ENCODE data around the gene FAM20A. TPM values are rescaled to one million over a fixed set of nuclear protein-coding genes. Genes with fewer than 3 reads are reported as not detected.
"Not testable (repeated sequence)": the region's sequence is repeated elsewhere in the genome, so short reads cannot be mapped to it uniquely, and the experiment has no call there.

The FAM20A gene
- total RNA-seq, 2 experiments from 2014 or later = not detected

DNA sequence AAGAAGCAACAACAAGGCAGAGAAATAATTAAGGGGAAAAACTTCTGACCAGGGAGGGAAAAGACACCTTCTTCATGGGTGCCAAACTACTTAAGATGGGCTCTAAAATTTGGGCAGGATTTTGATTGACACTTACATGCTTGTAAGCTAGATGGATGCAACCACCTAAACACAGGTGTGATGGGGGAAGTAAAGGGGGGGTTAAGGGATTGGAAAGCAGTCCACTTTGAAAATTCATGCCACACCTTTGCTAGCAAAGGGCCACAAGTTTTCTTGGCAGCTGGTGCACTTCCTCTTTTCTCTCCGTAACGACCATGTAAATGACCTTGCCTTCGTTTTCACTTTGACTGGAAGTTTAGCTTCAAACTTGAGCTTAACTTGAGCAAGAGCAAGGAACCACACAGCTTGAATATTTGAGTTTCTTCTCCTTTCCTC lies 103.3 kb downstream of the FAM20A start:
- TF ChIP-seq, protein P1, sequence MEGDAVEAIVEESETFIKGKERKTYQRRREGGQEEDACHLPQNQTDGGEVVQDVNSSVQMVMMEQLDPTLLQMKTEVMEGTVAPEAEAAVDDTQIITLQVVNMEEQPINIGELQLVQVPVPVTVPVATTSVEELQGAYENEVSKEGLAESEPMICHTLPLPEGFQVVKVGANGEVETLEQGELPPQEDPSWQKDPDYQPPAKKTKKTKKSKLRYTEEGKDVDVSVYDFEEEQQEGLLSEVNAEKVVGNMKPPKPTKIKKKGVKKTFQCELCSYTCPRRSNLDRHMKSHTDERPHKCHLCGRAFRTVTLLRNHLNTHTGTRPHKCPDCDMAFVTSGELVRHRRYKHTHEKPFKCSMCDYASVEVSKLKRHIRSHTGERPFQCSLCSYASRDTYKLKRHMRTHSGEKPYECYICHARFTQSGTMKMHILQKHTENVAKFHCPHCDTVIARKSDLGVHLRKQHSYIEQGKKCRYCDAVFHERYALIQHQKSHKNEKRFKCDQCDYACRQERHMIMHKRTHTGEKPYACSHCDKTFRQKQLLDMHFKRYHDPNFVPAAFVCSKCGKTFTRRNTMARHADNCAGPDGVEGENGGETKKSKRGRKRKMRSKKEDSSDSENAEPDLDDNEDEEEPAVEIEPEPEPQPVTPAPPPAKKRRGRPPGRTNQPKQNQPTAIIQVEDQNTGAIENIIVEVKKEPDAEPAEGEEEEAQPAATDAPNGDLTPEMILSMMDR (IDR thresholded peaks at IDR 0.05) = no peak
- peaks cover 17% of the 10 kb centered on the region for H3K4me1 Mint-ChIP-seq (ENCODE audit: low read depth)
- H3K27ac Mint-ChIP-seq = peak overlapping the region; percentile 70
- intact Hi-C loops (cut with micrococcal nuclease) = no loop called here
- ATAC-seq (peak; percentile 66), DNase-seq (no peak)
- H3K27me3 Mint-ChIP-seq = peaks cover 6% of the 10 kb centered on the region
- H3K4me3 Mint-ChIP-seq = peak overlapping the region; percentile 38
- CTCF ChIA-PET = interaction anchor here (0.8 to 2.6 kb wide), 6 partner anchors 10 to 38 kb away, joined by 3 to 14 read pairs (median 4); partner anchors contain the start of gene PRKAR1A
- POLR2A ChIA-PET = no interaction called here
- peaks cover 4% of the 10 kb centered on the region for H3K9me3 Mint-ChIP-seq
- no peaks in the 10 kb centered on the region for H3K36me3 Mint-ChIP-seq (ENCODE audit: low read depth)

DNA sequence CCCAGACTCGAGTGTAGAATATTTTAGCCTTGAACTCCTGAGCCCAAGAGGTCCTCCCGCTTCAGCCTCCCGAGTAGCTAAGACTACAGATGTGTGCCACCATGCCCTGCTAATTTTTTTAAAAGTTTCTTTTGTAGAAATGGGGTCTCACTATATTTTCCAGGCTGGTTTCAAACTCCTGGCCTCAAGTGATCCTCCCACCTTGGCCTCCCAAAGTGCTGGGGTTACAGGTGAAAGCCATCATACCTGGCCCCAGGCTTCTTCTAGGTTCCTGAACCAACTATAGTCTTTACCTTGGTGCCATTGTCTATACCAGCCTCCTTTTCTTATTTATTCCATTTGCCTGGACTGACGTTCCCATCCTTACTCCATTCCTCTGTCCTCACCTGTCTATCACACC lies 106.1 kb downstream of the FAM20A start:
- TF ChIP-seq, protein P1 (IDR thresholded peaks at IDR 0.05) = no peak
- Mint-ChIP-seq H3K9me3 (peaks cover 4% of the 10 kb centered on the region), H3K27me3 (peaks cover 2% of the 10 kb centered on the region), H3K27ac (no peak overlapping the region), H3K4me3 (no peak overlapping the region), H3K4me1 (ENCODE audit: low read depth) (peaks cover 17% of the 10 kb centered on the region), H3K36me3 (ENCODE audit: low read depth) (no peaks in the 10 kb centered on the region)
- no peak for DNase-seq
- intact Hi-C loops (cut with micrococcal nuclease) = no loop called here
- no peak for ATAC-seq
- ChIA-PET POLR2A (no interaction called here), CTCF (no interaction called here)

DNA sequence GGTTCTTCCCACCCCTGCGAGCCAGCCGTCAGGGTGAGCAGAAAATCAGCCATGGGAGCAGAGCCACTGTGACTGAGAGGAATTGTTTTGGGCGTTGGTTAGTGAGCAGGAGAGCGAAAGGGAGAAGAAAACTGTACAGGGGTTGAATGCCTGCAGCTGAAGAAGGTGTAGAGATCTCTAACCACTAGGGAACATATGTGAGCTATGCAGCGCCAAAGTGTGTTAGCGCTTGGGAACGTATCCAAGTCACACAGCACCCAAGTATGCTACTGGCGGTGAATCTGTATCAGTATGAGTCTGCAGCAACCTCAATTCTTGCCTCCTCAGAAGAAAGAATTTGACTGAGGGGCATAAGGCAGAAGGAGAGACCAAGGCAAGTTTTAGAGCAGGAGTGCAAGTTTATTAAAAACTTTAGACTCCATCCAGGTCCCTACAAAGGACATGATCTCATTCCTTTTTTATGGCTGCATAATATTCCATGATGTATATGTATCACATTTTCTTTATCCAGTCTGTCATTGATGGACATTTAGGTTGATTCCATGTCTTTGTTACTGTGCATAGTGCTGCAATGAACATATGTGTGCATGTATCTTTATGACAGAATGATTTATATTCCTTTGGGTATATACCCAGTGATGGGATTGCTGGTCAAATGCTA lies 108.6 kb downstream of the FAM20A start:
- CTCF ChIA-PET; intact Hi-C loops (cut with micrococcal nuclease); POLR2A ChIA-PET; H3K4me1 Mint-ChIP-seq (ENCODE audit: low read depth); H3K27me3 Mint-ChIP-seq; H3K36me3 Mint-ChIP-seq (ENCODE audit: low read depth); H3K27ac Mint-ChIP-seq; DNase-seq; H3K4me3 Mint-ChIP-seq; H3K9me3 Mint-ChIP-seq; ATAC-seq: not testable (repeated sequence)

DNA sequence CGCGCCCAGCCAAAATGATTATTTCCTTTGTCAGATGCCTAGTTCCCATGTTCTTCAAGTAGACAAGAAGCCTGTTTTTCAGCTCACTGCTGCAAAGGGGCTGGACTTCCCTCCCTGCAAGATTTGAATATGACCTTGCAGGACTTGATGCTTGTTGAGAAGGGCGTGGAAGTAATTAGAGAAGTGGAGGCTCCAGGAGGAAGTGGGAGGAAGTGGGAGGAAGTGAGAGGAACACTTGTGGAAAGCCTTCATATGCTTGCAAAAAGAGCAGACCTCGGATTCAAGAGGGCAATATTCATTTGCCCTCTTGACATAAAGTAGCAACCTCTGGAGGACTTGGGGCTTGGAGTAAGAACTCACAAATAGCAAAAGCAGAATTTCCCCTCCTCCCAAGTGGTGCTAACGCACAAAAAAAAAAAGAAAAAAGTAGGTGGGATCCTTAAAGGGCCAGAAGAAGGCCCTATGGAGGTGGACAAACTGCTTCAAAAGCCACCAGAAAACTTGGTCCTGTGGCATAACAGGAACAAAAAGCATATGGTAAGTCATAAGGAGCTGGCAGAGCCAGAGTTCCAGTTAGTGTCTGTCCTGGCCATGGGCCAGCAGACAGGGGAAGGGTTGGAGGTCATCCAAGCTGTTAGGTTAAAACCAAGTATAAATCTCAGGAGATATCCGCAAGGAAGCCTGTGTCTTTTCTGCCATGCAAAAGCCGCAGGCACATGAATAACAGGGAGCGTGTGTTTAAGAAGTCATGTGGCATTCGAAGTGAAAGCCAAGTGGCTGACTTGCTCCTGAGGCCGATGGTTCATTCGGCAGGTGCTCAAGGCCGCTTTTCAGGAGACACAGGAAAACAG lies 109.6 kb downstream of the FAM20A start:
- intact Hi-C loops (cut with micrococcal nuclease) = no loop called here
- Mint-ChIP-seq H3K4me1 (ENCODE audit: low read depth) (peaks cover 12% of the 10 kb centered on the region), H3K36me3 (ENCODE audit: low read depth) (no peaks in the 10 kb centered on the region), H3K27ac (no peak overlapping the region), H3K27me3 (no peaks in the 10 kb centered on the region), H3K4me3 (no peak overlapping the region), H3K9me3 (peaks cover 4% of the 10 kb centered on the region)
- TF ChIP-seq, protein P1 (IDR thresholded peaks at IDR 0.05) = no peak
- POLR2A ChIA-PET = no interaction called here
- no peak for ATAC-seq
- no peak for DNase-seq
- CTCF ChIA-PET = no interaction called here

DNA sequence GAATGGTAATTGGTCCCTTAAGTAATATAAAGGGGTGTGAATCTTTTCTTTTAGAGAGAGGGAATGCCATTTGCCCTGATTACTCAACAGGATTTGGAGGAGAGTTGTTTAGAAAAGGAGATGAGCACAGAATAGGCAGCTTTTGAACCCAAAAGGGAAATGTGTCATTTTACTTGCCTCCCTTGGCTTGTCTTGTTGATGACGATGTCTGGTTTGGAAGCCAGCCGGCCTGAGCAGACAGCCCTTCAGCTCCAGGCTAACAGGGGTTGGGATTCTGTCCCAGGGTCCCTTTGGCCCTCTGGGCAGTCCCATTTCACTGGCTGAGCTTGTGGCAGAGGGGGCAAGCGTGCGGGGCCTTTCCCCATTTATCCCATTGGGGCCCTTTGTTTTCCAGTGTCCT lies 111.2 kb downstream of the FAM20A start:
- DNase-seq (no peak), ATAC-seq (no peak)
- TF ChIP-seq, protein P1 (IDR thresholded peaks at IDR 0.05) = no peak
- Mint-ChIP-seq H3K27me3 (peaks cover 5% of the 10 kb centered on the region), H3K36me3 (ENCODE audit: low read depth) (no peaks in the 10 kb centered on the region), H3K4me3 (no peak overlapping the region), H3K4me1 (ENCODE audit: low read depth) (peaks cover 14% of the 10 kb centered on the region), H3K27ac (no peak overlapping the region), H3K9me3 (no peaks in the 10 kb centered on the region)
- CTCF ChIA-PET = interaction anchor here (1.2 kb wide), 1 partner anchor 23 kb away, joined by 3 read pairs; no protein-coding TSS in a partner anchor
- POLR2A ChIA-PET = interaction anchor here (1.8 kb wide), 1 partner anchor 19 kb away, joined by 4 read pairs; no protein-coding TSS in a partner anchor
- intact Hi-C loops (cut with micrococcal nuclease) = no loop called here

Other genes with a start within 250 kb of the FAM20A start
- gene WIPI1, start 143.9 kb downstream of the FAM20A start, total RNA-seq = 10 to 100 TPM; 11.3 to 13.1 TPM
- 100 to 1,000 TPM; 157 to 168 TPM for gene PRKAR1A, start 88.9 kb downstream of the FAM20A start, total RNA-seq